Measurements from ENCODE around the gene CCDC190. TPM values are rescaled to one million over a fixed set of nuclear protein-coding genes. Genes with fewer than 3 reads are reported as not detected.

The CCDC190 gene
- total and polyA plus RNA-seq, 2 of the 4 experiments (the other 2 are of a cell fraction): 0.10 to 0.36 TPM

DNA sequence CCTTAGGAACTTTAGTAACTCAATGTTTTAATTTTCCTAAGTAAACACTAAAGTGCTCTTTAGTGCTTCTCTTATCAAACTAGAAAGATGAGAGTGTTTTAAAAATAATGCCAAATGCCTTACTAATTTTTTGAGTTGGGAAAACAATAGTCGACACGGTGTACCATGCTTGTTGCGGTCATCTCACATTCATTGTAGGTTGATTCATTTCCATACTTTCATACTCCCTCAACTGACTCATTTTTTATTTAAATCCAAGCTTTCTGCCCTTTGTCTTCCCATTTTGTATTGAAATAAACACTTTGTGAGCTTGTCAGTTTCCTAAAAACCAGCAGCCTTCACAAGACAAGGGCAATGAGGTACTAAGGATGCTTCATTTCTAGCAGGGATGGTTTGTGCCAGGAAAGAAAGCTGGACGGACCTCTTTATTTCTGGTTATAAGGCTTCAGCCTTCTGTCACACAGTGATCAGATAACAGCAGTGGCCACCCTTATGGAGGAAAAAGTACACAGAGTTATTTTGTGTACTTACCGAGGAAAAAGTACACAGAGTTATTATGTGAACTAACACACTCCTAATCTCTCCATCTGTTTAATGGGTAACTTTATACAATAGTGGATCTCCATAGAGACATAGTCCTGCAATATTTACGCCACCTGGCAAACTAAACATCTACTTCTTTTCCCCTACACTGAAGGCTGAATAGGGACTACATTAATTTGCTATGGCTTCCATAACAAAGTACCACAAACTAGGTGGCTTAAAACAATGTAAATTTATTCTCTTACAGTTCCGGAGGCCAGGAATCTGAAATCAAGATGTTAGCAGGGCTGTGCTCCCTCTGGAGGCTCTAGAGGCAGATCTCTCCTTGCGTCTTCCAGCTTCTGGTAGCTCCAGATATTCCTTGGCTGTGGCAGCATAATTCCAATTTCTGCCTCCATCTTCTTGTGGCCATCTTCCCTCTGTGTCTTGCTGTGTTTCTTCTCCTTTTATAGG lies 13.0 kb upstream of the CCDC190 start:
- Histone ChIP-seq H4K20me1 (ENCODE audit: insufficient read depth, low read length) (no peaks in the 10 kb centered on the region), H2AFZ (replicated peaks; ENCODE audit: low read length, poor library complexity) (no peak overlapping the region), H3K4me3 (ENCODE audit: insufficient read depth, low read depth, low read length) (no peak overlapping the region), H3K27ac (ENCODE audit: insufficient read depth, low read length) (peak overlapping the region; percentile 13; the same call in 1 of the 2 replicates), H3K56ac (ENCODE audit: extremely low read depth, insufficient read depth, low read length) (no peak overlapping the region; the same call in 1 of the 2 replicates), H3K27me3 (ENCODE audit: control insufficient read depth, insufficient read depth, low read length) (no peaks in the 10 kb centered on the region), H2AK9ac (replicated peaks; ENCODE audit: low read depth, low read length, poor library complexity) (peak overlapping the region; percentile 85), H3K18ac (ENCODE audit: low read depth, low read length) (peak overlapping the region; percentile 57; the same call in 1 of the 2 replicates), H3K9ac (ENCODE audit: low read depth, low read length) (no peak overlapping the region), H3K9me1 (ENCODE audit: insufficient read depth, low read length) (peaks cover 6% of the 10 kb centered on the region; the same call in 1 of the 2 replicates), H4K8ac (ENCODE audit: low read depth in 2 of 2, low read length in 2 of 2) (peak overlapping the region in 1 of 2 experiments; percentile 59; a peak in 2 of 4 replicates), H2BK15ac (ENCODE audit: low read depth, low read length) (0 out of 3 replicates have a peak overlapping the region, but pooled peaks have one; percentile 11), H2BK120ac (ENCODE audit: low read depth, low read length) (peak overlapping the region; percentile 46), H3K4me1 (ENCODE audit: control insufficient read depth, insufficient read depth, low read length) (peaks cover 2% of the 10 kb centered on the region; the same call in 1 of the 2 replicates), H4K5ac (ENCODE audit: low read depth, low read length) (peak overlapping the region; percentile 57; the same call in 1 of the 2 replicates), H3K14ac (replicated peaks; ENCODE audit: low read depth, low read length) (peak overlapping the region; percentile 17), H3K9me3 (ENCODE audit: control insufficient read depth, insufficient read depth, low read length) (no peaks in the 10 kb centered on the region), H3K23ac (ENCODE audit: low read depth, low read length) (peak overlapping the region; percentile 43; the same call in 1 of the 2 replicates), H3K4me2 (ENCODE audit: low read depth, low read length) (peak overlapping the region; percentile 67), H3K36me3 (ENCODE audit: control insufficient read depth, insufficient read depth, low read length) (no peaks in the 10 kb centered on the region), H2AK5ac (ENCODE audit: low read depth, low read length) (peak overlapping the region; percentile 31; the same call in 1 of the 2 replicates), H2BK20ac (ENCODE audit: low read depth, low read length) (peak overlapping the region; percentile 65; the same call in 1 of the 2 replicates), H3K4ac (ENCODE audit: low read depth, low read length) (peak overlapping the region; percentile 26; the same call in 1 of the 2 replicates), H2BK5ac (ENCODE audit: low read depth, low read length, poor library complexity, severe bottlenecking) (peak overlapping the region; percentile 71), H4K91ac (ENCODE audit: insufficient read depth, low read depth, low read length) (peak overlapping the region; percentile 42), H3K79me1 (ENCODE audit: low read depth in 1 of 2, low read length in 2 of 2) (no peaks in the 10 kb centered on the region)
- POLR2A ChIA-PET (ENCODE audit: unreplicated experiment): no interaction called here
- intact Hi-C loops (cut with micrococcal nuclease): no loop called here
- ATAC-seq (ENCODE audit: low read depth) (peak; percentile 73), DNase-seq (peak; percentile 85)
- BruUV-seq (replicated peaks): no TSS peak
- CTCF ChIA-PET: interaction anchor here (0.7 to 1.5 kb wide), 6 partner anchors 12 to 441 kb away, joined by 3 to 8 read pairs (median 4); partner anchors contain the start of gene RGS4
- TF ChIP-seq, protein P1, sequence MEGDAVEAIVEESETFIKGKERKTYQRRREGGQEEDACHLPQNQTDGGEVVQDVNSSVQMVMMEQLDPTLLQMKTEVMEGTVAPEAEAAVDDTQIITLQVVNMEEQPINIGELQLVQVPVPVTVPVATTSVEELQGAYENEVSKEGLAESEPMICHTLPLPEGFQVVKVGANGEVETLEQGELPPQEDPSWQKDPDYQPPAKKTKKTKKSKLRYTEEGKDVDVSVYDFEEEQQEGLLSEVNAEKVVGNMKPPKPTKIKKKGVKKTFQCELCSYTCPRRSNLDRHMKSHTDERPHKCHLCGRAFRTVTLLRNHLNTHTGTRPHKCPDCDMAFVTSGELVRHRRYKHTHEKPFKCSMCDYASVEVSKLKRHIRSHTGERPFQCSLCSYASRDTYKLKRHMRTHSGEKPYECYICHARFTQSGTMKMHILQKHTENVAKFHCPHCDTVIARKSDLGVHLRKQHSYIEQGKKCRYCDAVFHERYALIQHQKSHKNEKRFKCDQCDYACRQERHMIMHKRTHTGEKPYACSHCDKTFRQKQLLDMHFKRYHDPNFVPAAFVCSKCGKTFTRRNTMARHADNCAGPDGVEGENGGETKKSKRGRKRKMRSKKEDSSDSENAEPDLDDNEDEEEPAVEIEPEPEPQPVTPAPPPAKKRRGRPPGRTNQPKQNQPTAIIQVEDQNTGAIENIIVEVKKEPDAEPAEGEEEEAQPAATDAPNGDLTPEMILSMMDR (conservative IDR thresholded peaks at IDR 0.05; ENCODE audit: low read depth, low read length): peak; percentile 36
- TF ChIP-seq RCOR1 (IDR thresholded peaks at IDR 0.05; ENCODE audit: insufficient replicate concordance, low read length) (no peak), MAFK (IDR thresholded peaks at IDR 0.05; ENCODE audit: low read depth, low read length) (no peak), MXI1 (IDR thresholded peaks at IDR 0.05; ENCODE audit: borderline replicate concordance, low read depth, low read length) (no peak), RAD21 (IDR thresholded peaks at IDR 0.05; ENCODE audit: low read length) (peak; percentile 41; the same call in 1 of the 2 replicates), CEBPB (IDR thresholded peaks at IDR 0.05; ENCODE audit: low read depth, low read length) (no peak), NFE2L2 (IDR thresholded peaks at IDR 0.05; ENCODE audit: low read depth, low read length) (no peak), BHLHE40 (IDR thresholded peaks at IDR 0.05; ENCODE audit: low read depth, low read length) (peak; percentile 37; the same call in 1 of the 2 replicates), SMC3 (IDR thresholded peaks at IDR 0.05; ENCODE audit: low read depth, low read length) (peak; percentile 29), FOS (IDR thresholded peaks at IDR 0.05; ENCODE audit: low read depth, low read length) (peak; percentile 50; the same call in 1 of the 2 replicates)
- in situ Hi-C loops (cut with MboI; ENCODE audit: low sequenced_read_pairs): no loop called here
- dilution Hi-C loops (cut with HindIII; ENCODE audit: low sequenced_read_pairs, unreplicated experiment): loop anchor here (25.0 kb wide), 2 partner anchors 188 to 438 kb away; partner anchors contain the start of genes NUF2 and RGS4
- 77% methylated on average over 2 of the region's 8 CpGs; no CpG with 5 or more reads in 1 of the 2 experiments for WGBS, 2 experiments (ENCODE audit: extremely low coverage in 2 of 2, insufficient read length in 1 of 2)

Measured in IMR-90 (cell line).